GM12891 (cell line): ENCODE measurements around the gene GAK.

Experiments used
- DNase-seq: peaks from one replicate; pipeline ENCODE4 v3.0.0; 2011; ENCODE audit warnings: low spot score; ENCODE audit not compliant: insufficient read length
- FAIRE-seq: peaks from 2 replicates; lab custom pipeline; 2011; peaks lifted over from hg19 to GRCh38; lab: Jason Lieb, UNC
- PAX5 ChIP-seq: IDR thresholded peaks from 2 replicates; pipeline ENCODE4 v1.6.1; 2011; ENCODE audit warnings: low read length, moderate library complexity, mild to moderate bottlenecking; ENCODE audit not compliant: insufficient read depth, severe bottlenecking
- POLR2A ChIP-seq: IDR thresholded peaks from 2 replicates; pipeline ENCODE4 v1.6.1; 2011; ENCODE audit warnings: low read depth, low read length, control low read depth
- POLR2AphosphoS5 ChIP-seq: IDR thresholded peaks from 2 replicates; pipeline ENCODE4 v1.6.1; 2011; ENCODE audit warnings: low read depth, low read length, control low read depth
- POU2F2 ChIP-seq: IDR thresholded peaks from 2 replicates; pipeline ENCODE4 v1.6.1; 2011; ENCODE audit warnings: low read depth, mild to moderate bottlenecking, control low read depth, low read length, moderate library complexity
- SPI1 ChIP-seq: IDR thresholded peaks from 2 replicates; pipeline ENCODE4 v1.6.1; 2011; ENCODE audit warnings: low read depth, low read length, control low read depth
- TAF1 ChIP-seq: IDR thresholded peaks from 2 replicates; pipeline ENCODE4 v1.6.1; 2011; ENCODE audit warnings: low read depth, low read length, control low read depth

The GAK gene

DNA sequence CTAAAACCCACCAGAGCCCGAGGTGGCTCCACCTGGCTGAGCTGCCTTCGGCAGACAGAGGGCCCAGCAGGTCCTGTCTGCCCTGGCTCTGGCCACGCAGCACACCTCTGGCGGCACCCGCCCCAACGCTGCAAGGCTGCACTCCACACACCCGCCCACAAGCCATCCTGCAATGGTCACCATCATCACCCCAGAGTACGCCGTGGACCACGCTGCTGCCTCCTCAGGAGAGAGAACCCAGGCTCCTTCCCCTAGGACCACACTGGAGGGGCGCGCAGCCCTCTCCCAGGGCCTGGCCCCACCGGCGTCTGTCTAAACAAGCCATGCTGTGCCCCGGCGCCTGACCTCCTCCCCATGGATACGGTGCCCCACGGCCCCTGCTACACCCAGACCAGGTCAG is 66.5 kb downstream of the GAK start:
- TF ChIP-seq PAX5 (no peak), POLR2A (no peak), SPI1 (no peak), POU2F2 (no peak), POLR2AphosphoS5 (no peak), TAF1 (no peak)
- FAIRE-seq: no peak

GRCh38 chr4:865121-865465 is 67.0 kb downstream of the GAK start:
- FAIRE-seq (no peak), DNase-seq (no peak)
- TF ChIP-seq POLR2AphosphoS5 (no peak), PAX5 (no peak), POU2F2 (no peak), SPI1 (no peak), POLR2A (no peak), TAF1 (no peak)

More for the DNA sequence above, 66.5 kb downstream of the GAK start:
- DNase-seq: no peak

DNA sequence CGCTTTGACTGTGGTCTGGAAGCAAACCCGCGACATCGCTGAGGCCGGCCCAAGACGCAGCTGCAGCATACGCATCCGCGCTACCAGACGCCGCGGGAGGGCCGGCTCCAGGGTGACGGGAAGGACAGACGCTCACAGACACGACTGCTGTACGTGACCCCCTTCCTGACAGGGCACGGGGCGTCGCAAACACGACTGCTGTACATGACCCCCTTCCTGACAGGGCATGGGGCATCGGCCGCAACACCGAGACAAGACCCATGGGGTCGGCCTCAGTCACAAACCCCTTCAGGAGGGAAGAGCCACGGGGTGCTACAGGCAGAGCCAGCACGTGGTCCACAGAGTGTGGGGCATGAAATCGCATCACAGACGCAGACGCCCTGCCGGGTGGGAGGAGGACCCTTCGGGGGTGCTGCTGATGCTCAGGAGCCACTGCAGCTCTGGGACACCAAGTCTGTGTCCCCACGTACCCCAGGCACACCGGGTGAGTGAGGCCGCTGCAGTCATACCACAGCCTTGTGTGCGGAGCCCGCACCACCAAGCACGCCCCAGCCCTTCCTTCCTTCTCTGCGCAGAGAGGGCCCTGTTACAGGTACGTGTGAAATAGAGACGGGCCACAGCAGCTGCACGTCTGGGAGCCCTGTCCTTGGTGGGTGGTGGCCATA is 67.5 kb downstream of the GAK start:
- TF ChIP-seq POU2F2: no peak
- TF ChIP-seq TAF1: no peak
- TF ChIP-seq POLR2AphosphoS5: no peak
- no peak for TF ChIP-seq SPI1
- no peak for TF ChIP-seq PAX5
- TF ChIP-seq POLR2A: no peak
- DNase-seq (no peak), FAIRE-seq (no peak)

- no peak for FAIRE-seq
- TF ChIP-seq POLR2A (no peak), SPI1 (no peak), PAX5 (no peak), POLR2AphosphoS5 (no peak), TAF1 (no peak), POU2F2 (no peak)
- no peak for DNase-seq
Observed at GRCh38 chr4:860561-860960, 71.6 kb downstream of the GAK start.

DNA sequence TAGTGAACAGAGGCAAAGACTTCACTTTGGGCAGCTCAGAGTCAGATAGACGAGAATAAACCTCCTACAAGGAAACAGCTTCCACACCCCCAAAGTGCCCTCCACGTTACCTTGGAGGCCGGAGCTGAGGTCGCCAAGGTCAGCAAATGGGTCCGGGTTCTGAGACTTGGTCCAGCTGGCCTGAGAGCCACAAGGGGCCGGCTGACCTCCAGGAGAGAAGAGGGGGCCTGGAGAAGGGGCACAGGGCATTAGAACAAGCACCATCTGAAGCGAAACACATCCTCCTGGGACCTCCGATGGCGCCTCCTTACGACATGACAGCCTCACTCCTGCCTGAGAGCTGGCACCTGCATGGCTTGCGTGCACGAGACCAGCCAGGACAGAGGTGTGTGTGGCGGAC is 72.6 kb downstream of the GAK start:
- DNase-seq (no peak), FAIRE-seq (no peak)

DNA sequence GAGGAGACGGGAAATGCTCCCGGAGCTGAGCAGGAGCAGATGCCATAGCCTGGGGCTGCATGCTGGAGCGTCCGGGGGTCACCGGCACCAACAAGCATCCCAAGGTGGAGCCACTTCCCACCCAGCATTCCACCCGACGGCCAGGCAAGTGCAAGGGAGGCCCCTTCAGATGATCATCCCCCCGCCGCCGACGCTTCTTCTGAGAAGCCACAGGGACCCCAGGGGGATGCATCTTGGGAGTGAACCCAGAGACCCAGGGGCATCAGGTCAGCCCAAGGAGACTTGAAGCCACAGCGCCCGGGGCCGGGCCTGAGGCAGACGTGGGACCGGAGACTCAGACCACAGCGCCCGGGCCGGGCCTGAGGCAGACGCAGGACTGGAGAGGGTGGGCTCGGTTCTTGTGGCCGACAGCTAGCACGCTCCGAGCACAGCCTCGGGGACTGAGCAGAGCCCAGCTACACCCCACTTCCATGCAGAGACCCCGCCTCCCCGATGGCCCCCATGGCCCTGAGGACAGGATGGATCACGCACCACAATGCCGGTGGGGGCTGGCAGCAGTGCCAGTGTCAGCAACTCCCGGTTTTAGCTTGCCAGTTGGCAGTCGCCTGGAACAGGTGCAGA is 73.2 kb downstream of the GAK start:
- TF ChIP-seq POLR2A (no peak), POU2F2 (no peak), SPI1 (no peak), TAF1 (no peak), POLR2AphosphoS5 (no peak), PAX5 (no peak)
- no peak for FAIRE-seq
- DNase-seq: no peak

More for the DNA sequence above, 72.6 kb downstream of the GAK start:
- TF ChIP-seq PAX5 (no peak), POU2F2 (no peak), TAF1 (no peak), POLR2AphosphoS5 (no peak), SPI1 (no peak), POLR2A (no peak)

- FAIRE-seq (no peak), DNase-seq (no peak)
- no peak for TF ChIP-seq POU2F2
- TF ChIP-seq POLR2A: no peak
- no peak for TF ChIP-seq POLR2AphosphoS5
- no peak for TF ChIP-seq TAF1
- no peak for TF ChIP-seq SPI1
- no peak for TF ChIP-seq PAX5
Observed at GRCh38 chr4:858041-858481, 74.1 kb downstream of the GAK start.

GRCh38 chr4:857461-857860 is 74.7 kb downstream of the GAK start:
- TF ChIP-seq TAF1: no peak
- no peak for TF ChIP-seq POU2F2
- TF ChIP-seq SPI1: no peak
- TF ChIP-seq POLR2AphosphoS5: no peak
- DNase-seq (no peak), FAIRE-seq (no peak)

DNA sequence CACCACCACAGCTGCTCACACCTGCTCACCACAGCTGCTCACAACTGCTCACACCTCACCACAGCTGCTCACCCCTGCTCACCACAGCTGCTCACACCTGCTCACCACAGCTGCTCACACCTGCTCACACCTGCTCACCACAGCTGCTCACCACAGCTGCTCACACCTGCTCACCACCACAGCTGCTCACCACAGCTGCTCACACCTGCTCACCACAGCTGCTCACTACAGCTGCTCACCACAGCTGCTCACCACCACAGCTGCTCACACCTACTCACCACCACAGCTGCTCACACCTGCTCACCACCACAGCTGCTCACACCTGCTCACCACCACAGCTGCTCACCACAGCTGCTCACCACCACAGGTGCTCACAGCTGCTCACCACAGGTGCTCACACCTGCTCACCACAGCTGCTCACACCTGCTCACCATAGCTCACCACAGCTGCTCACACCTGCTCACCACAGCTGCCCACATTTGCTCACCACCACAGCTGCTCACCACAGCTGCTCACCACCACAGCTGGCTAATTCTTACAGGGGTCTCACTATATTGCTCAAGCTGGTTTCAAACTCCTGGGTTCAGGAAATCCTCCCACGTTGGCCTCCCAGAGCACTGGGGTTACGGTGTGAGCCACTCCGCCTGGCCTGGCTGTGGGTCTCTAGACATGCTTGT is 75.8 kb downstream of the GAK start:
- TF ChIP-seq POLR2A (no peak), POLR2AphosphoS5 (peak; percentile 55; the same call in 1 of the 2 replicates), POU2F2 (no peak), PAX5 (no peak), SPI1 (no peak), TAF1 (no peak)
- FAIRE-seq (peak; percentile 83), DNase-seq (no peak)

GRCh38 chr4:855880-856224 is 76.3 kb downstream of the GAK start:
- DNase-seq: no peak
- no peak for TF ChIP-seq POLR2AphosphoS5
- TF ChIP-seq POU2F2: no peak
- TF ChIP-seq SPI1: no peak
- TF ChIP-seq POLR2A: no peak
- no peak for TF ChIP-seq TAF1
- TF ChIP-seq PAX5: no peak
- FAIRE-seq: no peak
